Astrocyte (in vitro differentiated cells and primary cell): ENCODE results near the gene LRRFIP1. TPM values are rescaled to one million over a fixed set of nuclear protein-coding genes. Genes with fewer than 3 reads are reported as not detected.

Experiments
- DNase-seq: peaks from one replicate; pipeline ENCODE4 v3.0.0-alpha.2; 2010; ENCODE audit warnings: low read depth
- FAIRE-seq: peaks from 2 replicates; lab custom pipeline; 2011; peaks lifted over from hg19 to GRCh38; lab: Jason Lieb, UNC
- H2AFZ ChIP-seq: 2 replicates; pipeline ENCODE4 v1.6.0; 2012; ENCODE audit warnings: low read depth, low read length, inconsistent platforms
- H3K27ac ChIP-seq: 2 replicates; pipeline ENCODE4 v1.5.1; 2011; ENCODE audit warnings: low read depth, low read length, inconsistent platforms
- H3K27me3 ChIP-seq: 2 replicates; pipeline ENCODE4 v1.6.0; 2011; ENCODE audit warnings: low read length, inconsistent platforms; ENCODE audit not compliant: insufficient read depth
- H3K36me3 ChIP-seq: 2 replicates; pipeline ENCODE4 v1.5.1; 2011; ENCODE audit warnings: low read length, inconsistent platforms; ENCODE audit not compliant: insufficient read depth
- H3K4me1 ChIP-seq: 2 replicates; pipeline ENCODE4 v1.5.1; 2011; ENCODE audit warnings: low read length, inconsistent platforms; ENCODE audit not compliant: insufficient read depth
- H3K4me2 ChIP-seq: 2 replicates; pipeline ENCODE4 v1.6.0; 2012; ENCODE audit warnings: low read length, inconsistent platforms
- H3K4me3 ChIP-seq: 2 replicates; pipeline ENCODE4 v1.5.1; 2011; ENCODE audit warnings: low read depth, mild to moderate bottlenecking, low read length, inconsistent platforms; ENCODE audit not compliant: insufficient read depth
- H3K79me2 ChIP-seq: 2 replicates; pipeline ENCODE4 v1.6.0; 2012; ENCODE audit warnings: mild to moderate bottlenecking, low read length, inconsistent platforms; ENCODE audit not compliant: insufficient read depth
- H3K9ac ChIP-seq: 2 replicates; pipeline ENCODE4 v1.6.0; 2012; ENCODE audit warnings: mild to moderate bottlenecking, low read length, inconsistent platforms
- H3K9me3 ChIP-seq: 2 replicates; pipeline ENCODE4 v1.5.1; 2012; ENCODE audit warnings: low read depth, mild to moderate bottlenecking, low read length, inconsistent platforms; ENCODE audit not compliant: insufficient read depth
- H4K20me1 ChIP-seq: 2 replicates; pipeline ENCODE4 v1.6.0; 2012; ENCODE audit warnings: low read length, inconsistent platforms; ENCODE audit not compliant: insufficient read depth
- H3K27ac Mint-ChIP-seq: one replicate; pipeline ENCODE4 v1.8.0; 2021; ENCODE audit warnings: mild to moderate bottlenecking, mixed read lengths; ENCODE audit not compliant: unreplicated experiment
- H3K27me3 Mint-ChIP-seq: one replicate; pipeline ENCODE4 v1.8.0; 2021; ENCODE audit warnings: low read depth, mixed read lengths; ENCODE audit not compliant: unreplicated experiment
- H3K36me3 Mint-ChIP-seq: one replicate; pipeline ENCODE4 v1.8.0; 2021; ENCODE audit warnings: low read depth, mixed read lengths; ENCODE audit not compliant: unreplicated experiment
- H3K4me1 Mint-ChIP-seq: one replicate; pipeline ENCODE4 v1.8.0; 2021; ENCODE audit warnings: low read depth, mixed read lengths; ENCODE audit not compliant: unreplicated experiment
- H3K4me3 Mint-ChIP-seq: one replicate; pipeline ENCODE4 v1.8.0; 2021; ENCODE audit warnings: mild to moderate bottlenecking, moderate library complexity, mixed read lengths; ENCODE audit not compliant: unreplicated experiment
- H3K9me3 Mint-ChIP-seq: one replicate; pipeline ENCODE4 v1.8.0; 2021; ENCODE audit warnings: mild to moderate bottlenecking, mixed read lengths; ENCODE audit not compliant: unreplicated experiment
- EZH2 ChIP-seq: IDR thresholded peaks from 2 replicates; pipeline ENCODE4 v1.6.1; 2012; ENCODE audit warnings: mild to moderate bottlenecking, low read length, inconsistent platforms; ENCODE audit not compliant: insufficient read depth
- total RNA-seq: library from RNA; stranded (reverse); gene quantifications from 2 replicates; pipeline ENCODE4 v1.2.1, GENCODE V29; 2021
- TF ChIP-seq, protein P1 (sequence below): IDR thresholded peaks from 2 replicates; pipeline ENCODE4 v1.5.1; 2011; ENCODE audit warnings: low read depth, mild to moderate bottlenecking, inconsistent platforms, low read length, moderate library complexity; ENCODE audit not compliant: insufficient read depth

The LRRFIP1 gene
- total RNA-seq, 1 donor from 2014 or later, result 83.3 TPM

DNA sequence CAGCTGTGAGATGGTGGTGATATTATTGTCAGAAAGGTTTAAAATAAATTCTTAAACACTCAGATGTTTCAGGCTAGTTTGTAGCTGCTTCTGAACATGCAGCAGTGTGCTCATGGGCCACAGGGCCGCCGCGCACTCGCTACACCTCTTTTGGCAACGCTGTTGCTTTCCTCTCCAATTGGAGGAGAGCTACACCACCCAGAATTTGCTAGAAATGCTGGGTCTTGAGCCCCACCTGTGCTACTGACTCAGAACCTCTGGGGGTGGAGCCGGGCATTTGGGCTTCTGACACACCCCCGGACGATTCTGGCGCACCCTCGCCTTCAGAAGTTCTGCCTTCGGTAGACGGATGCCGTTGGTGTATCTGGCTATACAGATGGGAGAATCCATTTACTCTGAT lies 15.7 kb downstream of the LRRFIP1 start:
- H3K27me3 Mint-ChIP-seq, result no peaks in the 10 kb centered on the region

DNA sequence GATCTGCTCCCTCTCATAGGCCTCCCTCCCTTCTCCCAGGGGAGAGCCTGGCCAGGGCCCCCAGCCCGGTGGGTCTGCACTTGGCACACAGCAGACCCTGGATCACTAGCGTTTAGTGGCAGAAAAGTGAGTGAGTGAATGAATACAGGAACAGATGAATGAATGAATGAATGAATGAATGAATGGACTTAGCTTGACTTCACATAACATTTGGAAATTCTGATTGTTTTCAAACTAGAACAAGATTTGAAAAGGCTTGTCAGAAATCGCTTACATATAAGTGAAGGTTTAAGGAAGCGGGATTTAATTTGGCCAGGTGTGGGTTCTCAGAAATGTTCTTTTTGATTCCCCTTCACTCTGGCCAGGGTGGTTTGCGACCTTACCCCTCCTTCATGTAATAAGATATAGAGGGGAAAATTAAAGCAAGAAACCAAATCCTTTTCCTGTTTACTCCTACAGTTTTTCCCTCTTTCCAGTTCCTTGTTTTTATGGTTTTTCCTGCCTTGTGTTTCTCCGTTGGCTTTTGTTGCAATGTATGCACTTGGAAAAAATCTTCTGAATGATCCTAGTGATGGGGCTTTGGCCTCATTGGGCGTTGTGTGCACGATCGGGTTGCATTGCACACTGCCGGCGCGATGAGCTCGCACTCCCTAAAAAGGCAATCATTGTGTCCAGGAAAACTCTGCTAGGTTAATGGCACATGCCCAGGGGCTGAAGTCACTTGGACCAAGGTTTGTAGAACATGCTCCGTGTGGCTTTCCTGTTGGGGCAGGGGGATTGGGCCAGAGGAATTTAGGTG lies 16.4 kb downstream of the LRRFIP1 start:
- no peaks in the 10 kb centered on the region for H3K9me3 ChIP-seq
- Mint-ChIP-seq H3K36me3 (peaks cover 21% of the 10 kb centered on the region), H3K27me3 (no peaks in the 10 kb centered on the region), H3K9me3 (no peaks in the 10 kb centered on the region), H3K4me3 (no peak overlapping the region), H3K4me1 (peaks cover 17% of the 10 kb centered on the region), H3K27ac (no peak overlapping the region)
- H3K4me3 ChIP-seq, result no peak overlapping the region
- no peaks in the 10 kb centered on the region for H3K4me1 ChIP-seq
- peaks cover 8% of the 10 kb centered on the region for H3K36me3 ChIP-seq
- FAIRE-seq (no peak), DNase-seq (no peak)
- no peak overlapping the region for H2AFZ ChIP-seq
- no peak for TF ChIP-seq EZH2
- TF ChIP-seq, protein P1, sequence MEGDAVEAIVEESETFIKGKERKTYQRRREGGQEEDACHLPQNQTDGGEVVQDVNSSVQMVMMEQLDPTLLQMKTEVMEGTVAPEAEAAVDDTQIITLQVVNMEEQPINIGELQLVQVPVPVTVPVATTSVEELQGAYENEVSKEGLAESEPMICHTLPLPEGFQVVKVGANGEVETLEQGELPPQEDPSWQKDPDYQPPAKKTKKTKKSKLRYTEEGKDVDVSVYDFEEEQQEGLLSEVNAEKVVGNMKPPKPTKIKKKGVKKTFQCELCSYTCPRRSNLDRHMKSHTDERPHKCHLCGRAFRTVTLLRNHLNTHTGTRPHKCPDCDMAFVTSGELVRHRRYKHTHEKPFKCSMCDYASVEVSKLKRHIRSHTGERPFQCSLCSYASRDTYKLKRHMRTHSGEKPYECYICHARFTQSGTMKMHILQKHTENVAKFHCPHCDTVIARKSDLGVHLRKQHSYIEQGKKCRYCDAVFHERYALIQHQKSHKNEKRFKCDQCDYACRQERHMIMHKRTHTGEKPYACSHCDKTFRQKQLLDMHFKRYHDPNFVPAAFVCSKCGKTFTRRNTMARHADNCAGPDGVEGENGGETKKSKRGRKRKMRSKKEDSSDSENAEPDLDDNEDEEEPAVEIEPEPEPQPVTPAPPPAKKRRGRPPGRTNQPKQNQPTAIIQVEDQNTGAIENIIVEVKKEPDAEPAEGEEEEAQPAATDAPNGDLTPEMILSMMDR, result no peak
- no peak overlapping the region for H3K4me2 ChIP-seq
- H3K27me3 ChIP-seq, result no peaks in the 10 kb centered on the region
- H4K20me1 ChIP-seq, result peaks cover 78% of the 10 kb centered on the region
- H3K27ac ChIP-seq, result no peak overlapping the region
- peaks cover 50% of the 10 kb centered on the region for H3K79me2 ChIP-seq
- no peak overlapping the region for H3K9ac ChIP-seq

More for the DNA sequence above, 15.7 kb downstream of the LRRFIP1 start:
- no peak overlapping the region for H2AFZ ChIP-seq
- no peak overlapping the region for H3K4me2 ChIP-seq
- H3K27ac ChIP-seq, result no peak overlapping the region
- peaks cover under 1% of the 10 kb centered on the region for H3K9me3 Mint-ChIP-seq
- H3K4me1 Mint-ChIP-seq, result peaks cover 18% of the 10 kb centered on the region
- H3K79me2 ChIP-seq, result peaks cover 47% of the 10 kb centered on the region
- no peak for TF ChIP-seq EZH2
- TF ChIP-seq, protein P1, result no peak
- H3K4me3 Mint-ChIP-seq, result no peak overlapping the region
- no peaks in the 10 kb centered on the region for H3K4me1 ChIP-seq
- no peak overlapping the region for H3K4me3 ChIP-seq
- H4K20me1 ChIP-seq, result peaks cover 74% of the 10 kb centered on the region
- no peak overlapping the region for H3K9ac ChIP-seq
- H3K36me3 ChIP-seq, result peaks cover 8% of the 10 kb centered on the region
- no peaks in the 10 kb centered on the region for H3K9me3 ChIP-seq
- peaks cover 24% of the 10 kb centered on the region for H3K36me3 Mint-ChIP-seq
- FAIRE-seq, result no peak
- no peaks in the 10 kb centered on the region for H3K27me3 ChIP-seq
- no peak for DNase-seq
- H3K27ac Mint-ChIP-seq, result no peak overlapping the region

DNA sequence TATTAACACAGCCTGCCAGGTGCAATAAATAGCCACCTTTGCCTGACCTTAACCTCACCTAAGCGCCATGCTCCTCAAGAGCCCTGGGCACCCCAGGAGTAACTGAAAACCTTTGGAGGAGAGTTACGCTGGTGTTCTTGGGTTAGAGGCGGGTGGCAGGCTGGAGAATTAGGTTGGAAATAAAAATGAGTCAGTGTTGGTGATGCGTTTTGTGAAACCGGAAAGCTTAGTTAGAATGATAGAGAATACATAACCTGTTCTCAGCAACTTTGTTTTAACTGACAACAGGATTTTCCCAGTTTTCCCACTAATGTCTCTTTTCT lies 17.0 kb downstream of the LRRFIP1 start:
- Histone ChIP-seq H3K4me2 (no peak overlapping the region), H3K4me1 (no peaks in the 10 kb centered on the region), H3K9ac (no peak overlapping the region), H3K4me3 (no peak overlapping the region), H3K27me3 (no peaks in the 10 kb centered on the region), H2AFZ (no peak overlapping the region), H3K27ac (no peak overlapping the region), H3K9me3 (no peaks in the 10 kb centered on the region), H4K20me1 (peaks cover 73% of the 10 kb centered on the region), H3K79me2 (peaks cover 47% of the 10 kb centered on the region), H3K36me3 (peaks cover 8% of the 10 kb centered on the region)
- Mint-ChIP-seq H3K9me3 (no peaks in the 10 kb centered on the region), H3K36me3 (peaks cover 17% of the 10 kb centered on the region), H3K27ac (no peak overlapping the region), H3K4me3 (no peak overlapping the region), H3K27me3 (no peaks in the 10 kb centered on the region), H3K4me1 (peaks cover 15% of the 10 kb centered on the region)
- TF ChIP-seq, protein P1, result no peak
- FAIRE-seq (no peak), DNase-seq (no peak)
